HepG2 (cell line): Measurements from ENCODE around the gene VPS13C. TPM values are rescaled to one million over a fixed set of nuclear protein-coding genes. Genes with fewer than 3 reads are reported as not detected.

ENCODE experiments used
- GABPB1 ChIP-seq: IDR thresholded peaks from 2 replicates; pipeline ENCODE4 v1.6.1; 2016; ENCODE audit warnings: mild to moderate bottlenecking, missing genetic modification reagents, moderate library complexity, missing compliant biosample characterization
- HNRNPLL ChIP-seq: fragments of 200-400 bp; formaldehyde crosslinking; IDR thresholded peaks from 2 replicates; pipeline ENCODE4 v1.6.1; 2017; ENCODE audit warnings: mild to moderate bottlenecking, low read depth, low read length; ENCODE audit not compliant: poor library complexity, severe bottlenecking
- KDM2A ChIP-seq: sonication (generic); formaldehyde crosslinking; IDR thresholded peaks from 2 replicates; pipeline ENCODE4 v1.4.0; 2020; ENCODE audit warnings: low read depth, missing genetic modification reagents, borderline replicate concordance
- KDM5A ChIP-seq: fragments of 200-600 bp; sonication (generic); IDR thresholded peaks from 2 replicates; pipeline ENCODE4 v1.7.0; 2018; ENCODE audit warnings: antibody characterized with exemption, mild to moderate bottlenecking, low read length, borderline replicate concordance
- MAX ChIP-seq: IDR thresholded peaks from 2 replicates; pipeline ENCODE4 v1.6.1; 2012; ENCODE audit warnings: inconsistent platforms
- NAIF1 ChIP-seq: sonication (generic); formaldehyde crosslinking; IDR thresholded peaks from 2 replicates; pipeline ENCODE4 v1.5.0; 2020; ENCODE audit warnings: mild to moderate bottlenecking, missing genetic modification reagents, borderline replicate concordance
- PBX3 ChIP-seq: sonication (generic); formaldehyde crosslinking; IDR thresholded peaks from 2 replicates; pipeline ENCODE4 v1.8.1; 2023; ENCODE audit warnings: missing genetic modification reagents, inconsistent platforms, borderline replicate concordance
- SRY ChIP-seq: sonication (generic); formaldehyde crosslinking; IDR thresholded peaks from 2 replicates; pipeline ENCODE4 v1.8.0; 2022; ENCODE audit warnings: mild to moderate bottlenecking, missing genetic modification reagents
- TFDP1 ChIP-seq: IDR thresholded peaks from 2 replicates; pipeline ENCODE4 v1.6.1; 2016; ENCODE audit warnings: missing compliant biosample characterization, missing genetic modification reagents, borderline replicate concordance
- ZFY ChIP-seq: sonication (generic); formaldehyde crosslinking; IDR thresholded peaks from 2 replicates; pipeline ENCODE4 v1.4.0; 2020; ENCODE audit warnings: missing genetic modification reagents
- ZNF788 ChIP-seq: sonication (generic); formaldehyde crosslinking; IDR thresholded peaks from 2 replicates; pipeline ENCODE4 v1.5.0; 2020; ENCODE audit warnings: mild to moderate bottlenecking, missing genetic modification reagents, borderline replicate concordance
- polyA plus RNA-seq, 8 experiments: library from polyadenylated mRNA; depleted of rRNA in 3 of 8; stranded (reverse) in 7 of 8; unstranded in 1 of 8; fragments of >200 nt; fragmentation: Illumina TruSeq in 4 of 8; extraction: Trizol in 4 of 8; gene quantifications; 2 replicates each; pipeline versions ENCODE4 v1.2.1 to v1.2.3, GENCODE V29; 2011 to 2016; ENCODE audit warnings: low read depth in 4 of 8, missing spikeins in 1 of 8, mixed read lengths in 1 of 8; ENCODE audit not compliant: insufficient read depth in 1 of 8
- total RNA-seq, 5 experiments: library from RNA; depleted of rRNA; stranded (reverse); fragments of >200 nt; fragmentation: Illumina TruSeq; extraction: Trizol; gene quantifications; 2 replicates each; pipeline ENCODE4 v1.2.3, GENCODE V29; 2016; ENCODE audit warnings: low read depth in 1 of 5
- TF ChIP-seq, protein P1 (sequence below): sonication (generic); formaldehyde crosslinking; IDR thresholded peaks from 2 replicates; pipeline ENCODE4 v1.5.1; 2020; ENCODE audit warnings: missing genetic modification reagents, mild to moderate bottlenecking, borderline replicate concordance
- TF ChIP-seq, protein P2 (sequence below): sonication (generic); formaldehyde crosslinking; IDR thresholded peaks from 2 replicates; pipeline ENCODE4 v1.4.0; 2020; ENCODE audit warnings: missing genetic modification reagents
- TF ChIP-seq, protein P3 (sequence below): sonication (generic); formaldehyde crosslinking; IDR thresholded peaks from 2 replicates; pipeline ENCODE4 v1.5.1; 2020; ENCODE audit warnings: missing genetic modification reagents, mild to moderate bottlenecking, borderline replicate concordance
- TF ChIP-seq, protein P4 (sequence below): sonication (generic); formaldehyde crosslinking; IDR thresholded peaks from 2 replicates; pipeline ENCODE4 v1.4.0; 2020; ENCODE audit warnings: missing genetic modification reagents
- TF ChIP-seq, protein P5 (sequence below): sonication (generic); formaldehyde crosslinking; IDR thresholded peaks from 2 replicates; pipeline ENCODE4 v1.5.0; 2020; ENCODE audit warnings: mild to moderate bottlenecking, missing genetic modification reagents

VPS13C gene
- total and polyA plus RNA-seq, 2 of the 13 experiments (the other 11 are each of a cell fraction or from before 2014, with no cell fraction given) = 10.9 to 26.8 TPM

DNA sequence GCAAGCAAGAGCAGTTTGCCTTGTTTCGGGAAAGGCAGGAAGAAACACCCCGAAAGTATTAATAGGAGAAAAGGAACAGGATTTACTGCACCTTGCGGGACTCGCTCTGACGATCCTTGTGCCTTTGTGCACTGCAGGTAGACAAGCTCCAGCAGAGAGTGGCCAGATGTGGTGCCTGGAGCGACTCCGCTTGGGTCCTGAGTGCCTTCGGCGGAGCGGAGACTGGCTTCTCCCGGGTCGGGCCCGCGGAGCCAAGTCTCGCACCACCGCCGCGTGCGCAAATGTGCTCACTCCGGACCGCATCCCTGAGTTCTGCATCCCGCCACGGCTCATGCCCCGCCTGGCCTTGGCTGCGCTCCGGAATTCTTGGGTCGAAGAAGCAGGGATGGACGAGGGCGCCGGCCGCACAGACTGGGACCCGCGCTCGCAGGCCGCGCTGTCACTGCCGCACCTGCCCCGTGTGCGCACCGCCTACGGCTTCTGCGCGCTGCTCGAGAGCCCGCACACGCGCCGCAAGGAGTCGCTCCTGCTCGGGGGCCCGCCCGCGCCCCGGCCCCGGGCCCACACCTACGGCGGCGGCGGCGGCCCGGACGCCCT, 7.3 kb upstream of the VPS13C start (continued):
- TF ChIP-seq, protein P1, sequence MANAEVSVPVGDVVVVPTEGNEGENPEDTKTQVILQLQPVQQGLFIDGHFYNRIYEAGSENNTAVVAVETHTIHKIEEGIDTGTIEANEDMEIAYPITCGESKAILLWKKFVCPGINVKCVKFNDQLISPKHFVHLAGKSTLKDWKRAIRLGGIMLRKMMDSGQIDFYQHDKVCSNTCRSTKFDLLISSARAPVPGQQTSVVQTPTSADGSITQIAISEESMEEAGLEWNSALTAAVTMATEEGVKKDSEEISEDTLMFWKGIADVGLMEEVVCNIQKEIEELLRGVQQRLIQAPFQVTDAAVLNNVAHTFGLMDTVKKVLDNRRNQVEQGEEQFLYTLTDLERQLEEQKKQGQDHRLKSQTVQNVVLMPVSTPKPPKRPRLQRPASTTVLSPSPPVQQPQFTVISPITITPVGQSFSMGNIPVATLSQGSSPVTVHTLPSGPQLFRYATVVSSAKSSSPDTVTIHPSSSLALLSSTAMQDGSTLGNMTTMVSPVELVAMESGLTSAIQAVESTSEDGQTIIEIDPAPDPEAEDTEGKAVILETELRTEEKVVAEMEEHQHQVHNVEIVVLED (CRISPR knock-in tag) = 0 out of 2 replicates have a peak, but pooled peaks have one; percentile 14
- TF ChIP-seq PBX3 = no peak
- TF ChIP-seq HNRNPLL = peak; percentile 96
- TF ChIP-seq KDM2A = peak; percentile 9; the same call in 1 of the 2 replicates
- TF ChIP-seq, protein P2, sequence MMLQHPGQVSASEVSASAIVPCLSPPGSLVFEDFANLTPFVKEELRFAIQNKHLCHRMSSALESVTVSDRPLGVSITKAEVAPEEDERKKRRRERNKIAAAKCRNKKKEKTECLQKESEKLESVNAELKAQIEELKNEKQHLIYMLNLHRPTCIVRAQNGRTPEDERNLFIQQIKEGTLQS = peak; percentile 9; the same call in 1 of the 2 replicates
- peak; percentile 47; the same call in 1 of the 2 replicates for TF ChIP-seq ZNF788 (CRISPR knock-in tag)
- TF ChIP-seq, protein P3, sequence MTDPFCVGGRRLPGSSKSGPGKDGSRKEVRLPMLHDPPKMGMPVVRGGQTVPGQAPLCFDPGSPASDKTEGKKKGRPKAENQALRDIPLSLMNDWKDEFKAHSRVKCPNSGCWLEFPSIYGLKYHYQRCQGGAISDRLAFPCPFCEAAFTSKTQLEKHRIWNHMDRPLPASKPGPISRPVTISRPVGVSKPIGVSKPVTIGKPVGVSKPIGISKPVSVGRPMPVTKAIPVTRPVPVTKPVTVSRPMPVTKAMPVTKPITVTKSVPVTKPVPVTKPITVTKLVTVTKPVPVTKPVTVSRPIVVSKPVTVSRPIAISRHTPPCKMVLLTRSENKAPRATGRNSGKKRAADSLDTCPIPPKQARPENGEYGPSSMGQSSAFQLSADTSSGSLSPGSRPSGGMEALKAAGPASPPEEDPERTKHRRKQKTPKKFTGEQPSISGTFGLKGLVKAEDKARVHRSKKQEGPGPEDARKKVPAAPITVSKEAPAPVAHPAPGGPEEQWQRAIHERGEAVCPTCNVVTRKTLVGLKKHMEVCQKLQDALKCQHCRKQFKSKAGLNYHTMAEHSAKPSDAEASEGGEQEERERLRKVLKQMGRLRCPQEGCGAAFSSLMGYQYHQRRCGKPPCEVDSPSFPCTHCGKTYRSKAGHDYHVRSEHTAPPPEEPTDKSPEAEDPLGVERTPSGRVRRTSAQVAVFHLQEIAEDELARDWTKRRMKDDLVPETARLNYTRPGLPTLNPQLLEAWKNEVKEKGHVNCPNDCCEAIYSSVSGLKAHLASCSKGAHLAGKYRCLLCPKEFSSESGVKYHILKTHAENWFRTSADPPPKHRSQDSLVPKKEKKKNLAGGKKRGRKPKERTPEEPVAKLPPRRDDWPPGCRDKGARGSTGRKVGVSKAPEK (CRISPR knock-in tag) = 0 out of 2 replicates have a peak, but pooled peaks have one; percentile 22
- no peak for TF ChIP-seq KDM5A
- TF ChIP-seq MAX = peak; percentile 33; the same call in 1 of the 2 replicates
- 0 out of 2 replicates have a peak, but pooled peaks have one; percentile 27 for TF ChIP-seq SRY (CRISPR knock-in tag)
- TF ChIP-seq, protein P4, sequence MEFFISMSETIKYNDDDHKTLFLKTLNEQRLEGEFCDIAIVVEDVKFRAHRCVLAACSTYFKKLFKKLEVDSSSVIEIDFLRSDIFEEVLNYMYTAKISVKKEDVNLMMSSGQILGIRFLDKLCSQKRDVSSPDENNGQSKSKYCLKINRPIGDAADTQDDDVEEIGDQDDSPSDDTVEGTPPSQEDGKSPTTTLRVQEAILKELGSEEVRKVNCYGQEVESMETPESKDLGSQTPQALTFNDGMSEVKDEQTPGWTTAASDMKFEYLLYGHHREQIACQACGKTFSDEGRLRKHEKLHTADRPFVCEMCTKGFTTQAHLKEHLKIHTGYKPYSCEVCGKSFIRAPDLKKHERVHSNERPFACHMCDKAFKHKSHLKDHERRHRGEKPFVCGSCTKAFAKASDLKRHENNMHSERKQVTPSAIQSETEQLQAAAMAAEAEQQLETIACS (CRISPR knock-in tag) = peak; percentile 46
- TF ChIP-seq TFDP1 (CRISPR knock-in tag) = peak; percentile 67; the same call in 1 of the 2 replicates
- TF ChIP-seq ZFY (CRISPR knock-in tag) = peak; percentile 22; the same call in 1 of the 2 replicates
- TF ChIP-seq, protein P5, sequence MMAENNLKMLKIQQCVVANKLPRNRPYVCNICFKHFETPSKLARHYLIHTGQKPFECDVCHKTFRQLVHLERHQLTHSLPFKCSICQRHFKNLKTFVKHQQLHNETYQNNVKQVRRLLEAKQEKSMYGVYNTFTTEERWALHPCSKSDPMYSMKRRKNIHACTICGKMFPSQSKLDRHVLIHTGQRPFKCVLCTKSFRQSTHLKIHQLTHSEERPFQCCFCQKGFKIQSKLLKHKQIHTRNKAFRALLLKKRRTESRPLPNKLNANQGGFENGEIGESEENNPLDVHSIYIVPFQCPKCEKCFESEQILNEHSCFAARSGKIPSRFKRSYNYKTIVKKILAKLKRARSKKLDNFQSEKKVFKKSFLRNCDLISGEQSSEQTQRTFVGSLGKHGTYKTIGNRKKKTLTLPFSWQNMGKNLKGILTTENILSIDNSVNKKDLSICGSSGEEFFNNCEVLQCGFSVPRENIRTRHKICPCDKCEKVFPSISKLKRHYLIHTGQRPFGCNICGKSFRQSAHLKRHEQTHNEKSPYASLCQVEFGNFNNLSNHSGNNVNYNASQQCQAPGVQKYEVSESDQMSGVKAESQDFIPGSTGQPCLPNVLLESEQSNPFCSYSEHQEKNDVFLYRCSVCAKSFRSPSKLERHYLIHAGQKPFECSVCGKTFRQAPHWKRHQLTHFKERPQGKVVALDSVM (CRISPR knock-in tag) = no peak
- peak; percentile 50; the same call in 1 of the 2 replicates for TF ChIP-seq GABPB1
- peak; percentile 77; the same call in 1 of the 2 replicates for TF ChIP-seq NAIF1
